ENCODE results near the gene PLA2G6. TPM values are rescaled to one million over a fixed set of nuclear protein-coding genes. Genes with fewer than 3 reads are reported as not detected.

The PLA2G6 gene
- total RNA-seq, 1 donor from 2014 or later, result 76.4 TPM

GRCh38 chr22:38111925-38112355, 69.7 kb downstream of the PLA2G6 start:
- peaks cover 13% of the 10 kb centered on the region for H3K4me1 Mint-ChIP-seq (ENCODE audit: low read depth)
- H3K27me3 Mint-ChIP-seq, result peaks cover 3% of the 10 kb centered on the region
- H3K36me3 Mint-ChIP-seq (ENCODE audit: insufficient read depth), result peaks cover 3% of the 10 kb centered on the region
- DNase-seq (ENCODE audit: low spot score, unreplicated experiment), result no peak
- H3K27ac Mint-ChIP-seq, result no peak overlapping the region
- H3K4me3 Mint-ChIP-seq (ENCODE audit: low read depth), result no peak overlapping the region
- H3K9me3 Mint-ChIP-seq (ENCODE audit: low read depth), result no peaks in the 10 kb centered on the region
- TF ChIP-seq CTCF (IDR thresholded peaks at IDR 0.05; ENCODE audit: unreplicated experiment), result no peak

GRCh38 chr22:38110863-38111852, 70.5 kb downstream of the PLA2G6 start:
- TF ChIP-seq CTCF (IDR thresholded peaks at IDR 0.05; ENCODE audit: unreplicated experiment), result no peak
- peaks cover 13% of the 10 kb centered on the region for H3K4me1 Mint-ChIP-seq (ENCODE audit: low read depth)
- peaks cover 3% of the 10 kb centered on the region for H3K36me3 Mint-ChIP-seq (ENCODE audit: insufficient read depth)
- H3K27me3 Mint-ChIP-seq, result peaks cover 3% of the 10 kb centered on the region
- H3K27ac Mint-ChIP-seq, result peak overlapping the region; percentile 92
- no peak for DNase-seq (ENCODE audit: low spot score, unreplicated experiment)
- no peaks in the 10 kb centered on the region for H3K9me3 Mint-ChIP-seq (ENCODE audit: low read depth)
- no peak overlapping the region for H3K4me3 Mint-ChIP-seq (ENCODE audit: low read depth)

GRCh38 chr22:38110008-38110862, 71.4 kb downstream of the PLA2G6 start, which contains the start of gene BAIAP2L2:
Gene BAIAP2L2, minus strand, starts transcription at chr22:38110684. Its CDS starts 159 bp downstream, at chr22:38110525.
- peaks cover 3% of the 10 kb centered on the region for H3K36me3 Mint-ChIP-seq (ENCODE audit: insufficient read depth)
- no peaks in the 10 kb centered on the region for H3K9me3 Mint-ChIP-seq (ENCODE audit: low read depth)
- no peak for DNase-seq (ENCODE audit: low spot score, unreplicated experiment)
- H3K4me1 Mint-ChIP-seq (ENCODE audit: low read depth), result peaks cover 13% of the 10 kb centered on the region
- no peak within 1 kb of the TSS for H3K4me3 Mint-ChIP-seq (ENCODE audit: low read depth)
- TF ChIP-seq CTCF (IDR thresholded peaks at IDR 0.05; ENCODE audit: unreplicated experiment), result no peak
- peaks cover 3% of the 10 kb centered on the region for H3K27me3 Mint-ChIP-seq
- peak within 1 kb of the TSS; percentile 95 for H3K27ac Mint-ChIP-seq

- Mint-ChIP-seq H3K9me3 (ENCODE audit: low read depth) (no peaks in the 10 kb centered on the region), H3K4me3 (ENCODE audit: low read depth) (no peak overlapping the region), H3K27ac (peak overlapping the region; percentile 95), H3K36me3 (ENCODE audit: insufficient read depth) (peaks cover 3% of the 10 kb centered on the region), H3K27me3 (peaks cover 2% of the 10 kb centered on the region), H3K4me1 (ENCODE audit: low read depth) (peaks cover 13% of the 10 kb centered on the region)
- no peak for TF ChIP-seq CTCF (IDR thresholded peaks at IDR 0.05; ENCODE audit: unreplicated experiment)
- no peak for DNase-seq (ENCODE audit: low spot score, unreplicated experiment)
These were observed 72.1 kb downstream of the PLA2G6 start for GRCh38 chr22:38109371-38110001.

Data from progenitor cell of endocrine pancreas (in vitro differentiated cells).